Measurements from ENCODE around the gene TRIM25.

TRIM25 gene

GRCh38 chr17:56876766-56877179, 37.1 kb downstream of the TRIM25 start:
- FAIRE-seq (no peak), DNase-seq (ENCODE audit: insufficient read length, low spot score) (no peak)

- DNase-seq (ENCODE audit: insufficient read length, low spot score): no peak
- no peak for FAIRE-seq
Observed at GRCh38 chr17:56870081-56870651, 43.7 kb downstream of the TRIM25 start.

- DNase-seq (ENCODE audit: insufficient read length, low spot score): no peak
- no peak for FAIRE-seq
Observed at GRCh38 chr17:56868716-56869115, 45.1 kb downstream of the TRIM25 start.

GRCh38 chr17:56867948-56868376, 45.9 kb downstream of the TRIM25 start:
- peak; percentile 79 for FAIRE-seq
- peak; percentile 39 for DNase-seq (ENCODE audit: insufficient read length, low spot score)

GRCh38 chr17:56866496-56866895, 47.4 kb downstream of the TRIM25 start:
- DNase-seq (ENCODE audit: insufficient read length, low spot score) (no peak), FAIRE-seq (no peak)

GRCh38 chr17:56866076-56866475, 47.8 kb downstream of the TRIM25 start:
- FAIRE-seq (no peak), DNase-seq (ENCODE audit: insufficient read length, low spot score) (no peak)

GRCh38 chr17:56863974-56864373, 49.9 kb downstream of the TRIM25 start:
- FAIRE-seq: no peak
- no peak for DNase-seq (ENCODE audit: insufficient read length, low spot score)

GRCh38 chr17:56861899-56862298, 52.0 kb downstream of the TRIM25 start:
- DNase-seq (ENCODE audit: insufficient read length, low spot score): no peak
- peak; percentile 77 for FAIRE-seq

GRCh38 chr17:56851008-56851407, 62.8 kb downstream of the TRIM25 start:
- no peak for FAIRE-seq

GRCh38 chr17:56850591-56850990, 63.3 kb downstream of the TRIM25 start:
- DNase-seq (ENCODE audit: insufficient read length, low spot score) (no peak), FAIRE-seq (peak; percentile 54)

More at GRCh38 chr17:56851008-56851407, 62.8 kb downstream of the TRIM25 start:
- no peak for DNase-seq (ENCODE audit: insufficient read length, low spot score)

GRCh38 chr17:56849131-56849530, 64.7 kb downstream of the TRIM25 start:
- FAIRE-seq (peak; percentile 9), DNase-seq (ENCODE audit: insufficient read length, low spot score) (no peak)

- FAIRE-seq: no peak
- DNase-seq (ENCODE audit: insufficient read length, low spot score): no peak
Observed at GRCh38 chr17:56847106-56847505, 66.7 kb downstream of the TRIM25 start.

- no peak for FAIRE-seq
- DNase-seq (ENCODE audit: insufficient read length, low spot score): no peak
Observed at GRCh38 chr17:56845934-56846333, 67.9 kb downstream of the TRIM25 start.

- FAIRE-seq: no peak
- DNase-seq (ENCODE audit: insufficient read length, low spot score): no peak
Observed at GRCh38 chr17:56842577-56842976, 71.3 kb downstream of the TRIM25 start.

GRCh38 chr17:56838687-56839086, 75.2 kb downstream of the TRIM25 start:
- DNase-seq (ENCODE audit: insufficient read length, low spot score) (no peak), FAIRE-seq (no peak)
